HEK293 (cell line): Measurements from ENCODE around the gene NFIC.
A peak's percentile ranks its signal among the peaks of the same experiment; 100 is the strongest.

Experiments used
- IKZF3 ChIP-seq: fragments of 450-650 bp; IDR thresholded peaks from 2 replicates; pipeline ENCODE4 v1.5.0; 2018; ENCODE audit warnings: missing biosample characterization, mild to moderate bottlenecking, missing genetic modification characterization, moderate library complexity
- OVOL3 ChIP-seq: fragments of 450-650 bp; formaldehyde crosslinking; IDR thresholded peaks from 2 replicates; pipeline ENCODE4 v1.5.1; 2016; ENCODE audit warnings: missing biosample characterization, missing genetic modification characterization
- REPIN1 ChIP-seq: fragments of 450-650 bp; formaldehyde crosslinking; IDR thresholded peaks from 2 replicates; pipeline ENCODE4 v1.5.1; 2017; ENCODE audit warnings: missing biosample characterization, missing genetic modification characterization, low read depth
- SALL2 ChIP-seq: fragments of 450-650 bp; formaldehyde crosslinking; IDR thresholded peaks from 2 replicates; pipeline ENCODE4 v1.5.0; 2017; ENCODE audit warnings: missing biosample characterization, mild to moderate bottlenecking, missing genetic modification characterization, borderline replicate concordance
- SETDB1 ChIP-seq: IDR thresholded peaks from one replicate; pipeline ENCODE4 v1.6.1; 2017; ENCODE audit warnings: mild to moderate bottlenecking, low read length, moderate library complexity, mixed read lengths; ENCODE audit not compliant: insufficient read length
- SP3 ChIP-seq: fragments of 450-650 bp; formaldehyde crosslinking; IDR thresholded peaks from 2 replicates; pipeline ENCODE4 v1.5.1; 2016; ENCODE audit warnings: missing biosample characterization, missing genetic modification characterization
- SP7 ChIP-seq: fragments of 450-650 bp; formaldehyde crosslinking; IDR thresholded peaks from 2 replicates; pipeline ENCODE4 v1.5.1; 2016; ENCODE audit warnings: missing biosample characterization, missing genetic modification characterization
- WT1 ChIP-seq: fragments of 450-650 bp; formaldehyde crosslinking; IDR thresholded peaks from 2 replicates; pipeline ENCODE4 v1.5.1; 2016; ENCODE audit warnings: missing biosample characterization, missing genetic modification characterization
- ZIC2 ChIP-seq: fragments of 450-650 bp; formaldehyde crosslinking; IDR thresholded peaks from 2 replicates; pipeline ENCODE4 v1.5.1; 2016; ENCODE audit warnings: missing biosample characterization, missing genetic modification characterization
- ZNF19 ChIP-seq: fragments of 450-650 bp; formaldehyde crosslinking; IDR thresholded peaks from 2 replicates; pipeline ENCODE4; 2016; ENCODE audit warnings: missing biosample characterization, missing genetic modification characterization, low read depth
- ZNF223 ChIP-seq: fragments of 450-650 bp; formaldehyde crosslinking; IDR thresholded peaks from 2 replicates; pipeline ENCODE4 v1.5.1; 2016; ENCODE audit warnings: missing biosample characterization, missing genetic modification characterization
- ZNF324 ChIP-seq: fragments of 450-650 bp; formaldehyde crosslinking; IDR thresholded peaks from 2 replicates; pipeline ENCODE4 v1.5.1; 2016; ENCODE audit warnings: missing biosample characterization, missing genetic modification characterization
- ZNF341 ChIP-seq: fragments of 450-650 bp; formaldehyde crosslinking; IDR thresholded peaks from 2 replicates; pipeline ENCODE4; 2016; ENCODE audit warnings: low read depth, missing biosample characterization, missing genetic modification characterization
- ZNF473 ChIP-seq: fragments of 450-650 bp; formaldehyde crosslinking; IDR thresholded peaks from 2 replicates; pipeline ENCODE4 v1.5.1; 2017; ENCODE audit warnings: missing biosample characterization, missing genetic modification characterization
- ZNF510 ChIP-seq: fragments of 450-650 bp; formaldehyde crosslinking; IDR thresholded peaks from 2 replicates; pipeline ENCODE4 v1.5.1; 2018; ENCODE audit warnings: mild to moderate bottlenecking, missing genetic modification characterization, missing biosample characterization; ENCODE audit not compliant: insufficient replicate concordance
- ZNF555 ChIP-seq: fragments of 450-650 bp; formaldehyde crosslinking; conservative IDR thresholded peaks from 2 replicates; pipeline ENCODE4 v1.5.1; 2017; ENCODE audit warnings: missing biosample characterization, mild to moderate bottlenecking, missing genetic modification characterization, inconsistent platforms
- ZNF596 ChIP-seq: fragments of 450-650 bp; IDR thresholded peaks from 2 replicates; pipeline ENCODE4 v1.5.0; 2018; ENCODE audit warnings: missing biosample characterization, mild to moderate bottlenecking, missing genetic modification characterization, moderate library complexity
- ZNF623 ChIP-seq: fragments of 450-650 bp; formaldehyde crosslinking; IDR thresholded peaks from 2 replicates; pipeline ENCODE4 v1.5.1; 2016; ENCODE audit warnings: missing biosample characterization, missing genetic modification characterization
- ZNF626 ChIP-seq: fragments of 450-650 bp; sonication (Bioruptor Pico); formaldehyde crosslinking; IDR thresholded peaks from 2 replicates; pipeline ENCODE4 v1.5.1; 2018; ENCODE audit warnings: missing biosample characterization, missing genetic modification characterization, inconsistent platforms
- ZNF704 ChIP-seq: fragments of 450-650 bp; formaldehyde crosslinking; IDR thresholded peaks from 2 replicates; pipeline ENCODE4 v1.5.1; 2016; ENCODE audit warnings: missing biosample characterization, missing genetic modification characterization
- ZSCAN16 ChIP-seq: fragments of 450-650 bp; formaldehyde crosslinking; IDR thresholded peaks from 2 replicates; pipeline ENCODE4 v1.5.1; 2016; ENCODE audit warnings: missing biosample characterization, missing genetic modification characterization
- ZSCAN23 ChIP-seq: fragments of 450-650 bp; formaldehyde crosslinking; IDR thresholded peaks from 2 replicates; pipeline ENCODE4 v1.5.1; 2016; ENCODE audit warnings: missing biosample characterization, missing genetic modification characterization
- TF ChIP-seq, protein P1 (sequence below): fragments of 450-650 bp; formaldehyde crosslinking; IDR thresholded peaks from 2 replicates; pipeline ENCODE4 v1.5.1; 2016; ENCODE audit warnings: missing biosample characterization, missing genetic modification characterization
- TF ChIP-seq, protein P2 (sequence below): fragments of 450-650 bp; formaldehyde crosslinking; IDR thresholded peaks from 2 replicates; pipeline ENCODE4 v1.5.1; 2016; ENCODE audit warnings: missing biosample characterization, missing genetic modification characterization
- TF ChIP-seq, protein P3 (sequence below): fragments of 450-650 bp; formaldehyde crosslinking; IDR thresholded peaks from 2 replicates; pipeline ENCODE4 v1.5.1; 2017; ENCODE audit warnings: missing biosample characterization, missing genetic modification characterization
- TF ChIP-seq, protein P4 (sequence below): fragments of 450-650 bp; formaldehyde crosslinking; IDR thresholded peaks from 2 replicates; pipeline ENCODE4 v1.5.1; 2016; ENCODE audit warnings: missing biosample characterization, missing genetic modification characterization

The NFIC gene

GRCh38 chr19:3365093-3365835, 1.1 kb upstream of the NFIC start (continued):
- TF ChIP-seq ZNF596 (tag by site-specific recombination), result no peak
- TF ChIP-seq ZNF341 (tag by site-specific recombination), result no peak
- TF ChIP-seq ZNF324 (tag by site-specific recombination), result no peak
- TF ChIP-seq ZNF19 (tag by site-specific recombination), result no peak
- TF ChIP-seq SETDB1, result no peak
- no peak for TF ChIP-seq SP3
- TF ChIP-seq ZNF626 (tag by site-specific recombination), result no peak
- TF ChIP-seq, protein P1, sequence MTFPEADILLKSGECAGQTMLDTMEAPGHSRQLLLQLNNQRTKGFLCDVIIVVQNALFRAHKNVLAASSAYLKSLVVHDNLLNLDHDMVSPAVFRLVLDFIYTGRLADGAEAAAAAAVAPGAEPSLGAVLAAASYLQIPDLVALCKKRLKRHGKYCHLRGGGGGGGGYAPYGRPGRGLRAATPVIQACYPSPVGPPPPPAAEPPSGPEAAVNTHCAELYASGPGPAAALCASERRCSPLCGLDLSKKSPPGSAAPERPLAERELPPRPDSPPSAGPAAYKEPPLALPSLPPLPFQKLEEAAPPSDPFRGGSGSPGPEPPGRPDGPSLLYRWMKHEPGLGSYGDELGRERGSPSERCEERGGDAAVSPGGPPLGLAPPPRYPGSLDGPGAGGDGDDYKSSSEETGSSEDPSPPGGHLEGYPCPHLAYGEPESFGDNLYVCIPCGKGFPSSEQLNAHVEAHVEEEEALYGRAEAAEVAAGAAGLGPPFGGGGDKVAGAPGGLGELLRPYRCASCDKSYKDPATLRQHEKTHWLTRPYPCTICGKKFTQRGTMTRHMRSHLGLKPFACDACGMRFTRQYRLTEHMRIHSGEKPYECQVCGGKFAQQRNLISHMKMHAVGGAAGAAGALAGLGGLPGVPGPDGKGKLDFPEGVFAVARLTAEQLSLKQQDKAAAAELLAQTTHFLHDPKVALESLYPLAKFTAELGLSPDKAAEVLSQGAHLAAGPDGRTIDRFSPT (tag by site-specific recombination), result peak; percentile 10; the same call in 1 of the 2 replicates
- no peak for TF ChIP-seq ZNF510 (tag by site-specific recombination)
- TF ChIP-seq ZSCAN23, result no peak
- TF ChIP-seq, protein P2, sequence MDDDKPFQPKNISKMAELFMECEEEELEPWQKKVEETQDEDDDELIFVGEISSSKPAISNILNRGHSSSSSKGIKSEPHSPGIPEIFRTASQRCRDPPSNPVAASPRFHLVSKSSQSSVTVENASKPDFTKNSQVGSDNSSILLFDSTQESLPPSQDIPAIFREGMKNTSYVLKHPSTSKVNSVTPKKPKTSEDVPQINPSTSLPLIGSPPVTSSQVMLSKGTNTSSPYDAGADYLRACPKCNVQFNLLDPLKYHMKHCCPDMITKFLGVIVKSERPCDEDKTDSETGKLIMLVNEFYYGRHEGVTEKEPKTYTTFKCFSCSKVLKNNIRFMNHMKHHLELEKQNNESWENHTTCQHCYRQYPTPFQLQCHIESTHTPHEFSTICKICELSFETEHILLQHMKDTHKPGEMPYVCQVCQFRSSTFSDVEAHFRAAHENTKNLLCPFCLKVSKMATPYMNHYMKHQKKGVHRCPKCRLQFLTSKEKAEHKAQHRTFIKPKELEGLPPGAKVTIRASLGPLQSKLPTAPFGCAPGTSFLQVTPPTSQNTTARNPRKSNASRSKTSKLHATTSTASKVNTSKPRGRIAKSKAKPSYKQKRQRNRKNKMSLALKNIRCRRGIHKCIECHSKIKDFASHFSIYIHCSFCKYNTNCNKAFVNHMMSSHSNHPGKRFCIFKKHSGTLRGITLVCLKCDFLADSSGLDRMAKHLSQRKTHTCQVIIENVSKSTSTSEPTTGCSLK, result no peak
- no peak for TF ChIP-seq REPIN1 (tag by site-specific recombination)
- peak; percentile 37; the same call in 1 of the 2 replicates for TF ChIP-seq SP7
- TF ChIP-seq, protein P3, sequence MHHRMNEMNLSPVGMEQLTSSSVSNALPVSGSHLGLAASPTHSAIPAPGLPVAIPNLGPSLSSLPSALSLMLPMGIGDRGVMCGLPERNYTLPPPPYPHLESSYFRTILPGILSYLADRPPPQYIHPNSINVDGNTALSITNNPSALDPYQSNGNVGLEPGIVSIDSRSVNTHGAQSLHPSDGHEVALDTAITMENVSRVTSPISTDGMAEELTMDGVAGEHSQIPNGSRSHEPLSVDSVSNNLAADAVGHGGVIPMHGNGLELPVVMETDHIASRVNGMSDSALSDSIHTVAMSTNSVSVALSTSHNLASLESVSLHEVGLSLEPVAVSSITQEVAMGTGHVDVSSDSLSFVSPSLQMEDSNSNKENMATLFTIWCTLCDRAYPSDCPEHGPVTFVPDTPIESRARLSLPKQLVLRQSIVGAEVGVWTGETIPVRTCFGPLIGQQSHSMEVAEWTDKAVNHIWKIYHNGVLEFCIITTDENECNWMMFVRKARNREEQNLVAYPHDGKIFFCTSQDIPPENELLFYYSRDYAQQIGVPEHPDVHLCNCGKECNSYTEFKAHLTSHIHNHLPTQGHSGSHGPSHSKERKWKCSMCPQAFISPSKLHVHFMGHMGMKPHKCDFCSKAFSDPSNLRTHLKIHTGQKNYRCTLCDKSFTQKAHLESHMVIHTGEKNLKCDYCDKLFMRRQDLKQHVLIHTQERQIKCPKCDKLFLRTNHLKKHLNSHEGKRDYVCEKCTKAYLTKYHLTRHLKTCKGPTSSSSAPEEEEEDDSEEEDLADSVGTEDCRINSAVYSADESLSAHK, result no peak
- TF ChIP-seq, protein P4, sequence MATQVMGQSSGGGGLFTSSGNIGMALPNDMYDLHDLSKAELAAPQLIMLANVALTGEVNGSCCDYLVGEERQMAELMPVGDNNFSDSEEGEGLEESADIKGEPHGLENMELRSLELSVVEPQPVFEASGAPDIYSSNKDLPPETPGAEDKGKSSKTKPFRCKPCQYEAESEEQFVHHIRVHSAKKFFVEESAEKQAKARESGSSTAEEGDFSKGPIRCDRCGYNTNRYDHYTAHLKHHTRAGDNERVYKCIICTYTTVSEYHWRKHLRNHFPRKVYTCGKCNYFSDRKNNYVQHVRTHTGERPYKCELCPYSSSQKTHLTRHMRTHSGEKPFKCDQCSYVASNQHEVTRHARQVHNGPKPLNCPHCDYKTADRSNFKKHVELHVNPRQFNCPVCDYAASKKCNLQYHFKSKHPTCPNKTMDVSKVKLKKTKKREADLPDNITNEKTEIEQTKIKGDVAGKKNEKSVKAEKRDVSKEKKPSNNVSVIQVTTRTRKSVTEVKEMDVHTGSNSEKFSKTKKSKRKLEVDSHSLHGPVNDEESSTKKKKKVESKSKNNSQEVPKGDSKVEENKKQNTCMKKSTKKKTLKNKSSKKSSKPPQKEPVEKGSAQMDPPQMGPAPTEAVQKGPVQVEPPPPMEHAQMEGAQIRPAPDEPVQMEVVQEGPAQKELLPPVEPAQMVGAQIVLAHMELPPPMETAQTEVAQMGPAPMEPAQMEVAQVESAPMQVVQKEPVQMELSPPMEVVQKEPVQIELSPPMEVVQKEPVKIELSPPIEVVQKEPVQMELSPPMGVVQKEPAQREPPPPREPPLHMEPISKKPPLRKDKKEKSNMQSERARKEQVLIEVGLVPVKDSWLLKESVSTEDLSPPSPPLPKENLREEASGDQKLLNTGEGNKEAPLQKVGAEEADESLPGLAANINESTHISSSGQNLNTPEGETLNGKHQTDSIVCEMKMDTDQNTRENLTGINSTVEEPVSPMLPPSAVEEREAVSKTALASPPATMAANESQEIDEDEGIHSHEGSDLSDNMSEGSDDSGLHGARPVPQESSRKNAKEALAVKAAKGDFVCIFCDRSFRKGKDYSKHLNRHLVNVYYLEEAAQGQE (tag by site-specific recombination), result no peak
- TF ChIP-seq ZNF223 (tag by site-specific recombination), result no peak
- no peak for TF ChIP-seq OVOL3 (tag by site-specific recombination)
- TF ChIP-seq ZSCAN16 (tag by site-specific recombination), result no peak
- TF ChIP-seq SALL2 (tag by site-specific recombination), result no peak
- peak; percentile 97 for TF ChIP-seq WT1
- peak; percentile 18; the same call in 1 of the 2 replicates for TF ChIP-seq IKZF3 (tag by site-specific recombination)
- TF ChIP-seq ZNF704 (tag by site-specific recombination), result no peak
- no peak for TF ChIP-seq ZNF623
- TF ChIP-seq ZIC2 (tag by site-specific recombination), result peak; percentile 35; the same call in 1 of the 2 replicates
- TF ChIP-seq ZNF555 (tag by site-specific recombination), result no peak
- no peak for TF ChIP-seq ZNF473 (tag by site-specific recombination)
